Calu3 (cell line): ENCODE measurements around the gene CYP2C18. TPM values are rescaled to one million over a fixed set of nuclear protein-coding genes. Genes with fewer than 3 reads are reported as not detected.

Experiments used
- BruUV-seq: library from RNA; stranded (reverse); fragments of 400-500 nt; replicated peaks from 2 replicates; lab custom pipeline; 2021; lab: Mats Ljungman, UMichigan
- CTCF ChIA-PET: fragments of 300-600 bp; sonication (Branson Sonifier 250); formaldehyde crosslinking; loops from one replicate; lab custom pipeline; 2022; ENCODE audit warnings: antibody characterized with exemption; lab: Charles Lee
- DNase-seq: peaks from one replicate; pipeline ENCODE4 v3.0.0; 2022
- H3K27ac Mint-ChIP-seq: one replicate; pipeline ENCODE4 v1.8.0; 2022; ENCODE audit warnings: mixed read lengths; ENCODE audit not compliant: unreplicated experiment
- H3K27me3 Mint-ChIP-seq: one replicate; pipeline ENCODE4 v1.8.0; 2022; ENCODE audit warnings: mixed read lengths; ENCODE audit not compliant: unreplicated experiment
- H3K36me3 Mint-ChIP-seq: one replicate; pipeline ENCODE4 v1.8.0; 2022; ENCODE audit warnings: mild to moderate bottlenecking, moderate library complexity, mixed read lengths; ENCODE audit not compliant: insufficient read depth, unreplicated experiment
- H3K4me1 Mint-ChIP-seq: one replicate; pipeline ENCODE4 v1.8.0; 2022; ENCODE audit warnings: mild to moderate bottlenecking, low read depth, mixed read lengths; ENCODE audit not compliant: unreplicated experiment
- H3K4me3 Mint-ChIP-seq: one replicate; pipeline ENCODE4 v1.8.0; 2022; ENCODE audit warnings: mild to moderate bottlenecking, low read depth, moderate library complexity, mixed read lengths; ENCODE audit not compliant: unreplicated experiment
- H3K9me3 Mint-ChIP-seq: one replicate; pipeline ENCODE4 v1.8.0; 2022; ENCODE audit warnings: low read depth, mixed read lengths; ENCODE audit not compliant: unreplicated experiment
- CTCF ChIP-seq: fragments of 200-600 bp; IDR thresholded peaks from one replicate; pipeline ENCODE4 v1.8.0; 2022; ENCODE audit warnings: antibody characterized with exemption; ENCODE audit not compliant: unreplicated experiment
- intact Hi-C: fragments of 100-400 bp; cut with micrococcal nuclease; formaldehyde crosslinking; loops from one replicate; pipeline ENCODE4 v1.10.0; 2022; ENCODE audit not compliant: unreplicated experiment
- total RNA-seq: library from RNA; stranded (reverse); gene quantifications from 2 replicates; pipeline ENCODE4 v1.2.3, GENCODE V29; 2022

The CYP2C18 gene
- total RNA-seq, 1 experiment from 2014 or later: 13.0 TPM

DNA sequence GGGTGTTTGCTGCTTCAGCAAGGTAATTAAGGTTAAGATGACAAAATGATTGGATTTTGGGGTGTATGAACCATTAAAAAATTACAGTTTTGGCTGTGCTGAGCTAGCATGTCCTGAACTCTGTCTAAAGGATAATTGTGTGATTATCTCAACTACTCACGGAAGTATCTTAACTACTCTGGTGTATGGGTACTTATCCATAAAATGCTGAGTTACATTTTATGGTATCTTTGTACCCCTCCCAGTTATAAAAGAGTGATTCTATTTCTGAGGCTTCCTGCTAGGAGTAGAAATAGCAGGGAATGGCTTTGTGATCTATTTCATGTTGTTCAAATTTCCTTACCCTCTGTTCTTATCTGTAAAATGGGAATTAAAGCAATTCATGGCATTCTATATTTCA, 22.6 kb downstream of the CYP2C18 start:
- Mint-ChIP-seq H3K4me3 (no peak overlapping the region), H3K9me3 (peaks cover 4% of the 10 kb centered on the region), H3K27ac (no peak overlapping the region), H3K27me3 (no peaks in the 10 kb centered on the region), H3K4me1 (no peaks in the 10 kb centered on the region), H3K36me3 (peaks cover 4% of the 10 kb centered on the region)
- TF ChIP-seq CTCF: no peak
- no TSS peak for BruUV-seq
- CTCF ChIA-PET: no interaction called here
- intact Hi-C loops: no loop called here
- no peak for DNase-seq

DNA sequence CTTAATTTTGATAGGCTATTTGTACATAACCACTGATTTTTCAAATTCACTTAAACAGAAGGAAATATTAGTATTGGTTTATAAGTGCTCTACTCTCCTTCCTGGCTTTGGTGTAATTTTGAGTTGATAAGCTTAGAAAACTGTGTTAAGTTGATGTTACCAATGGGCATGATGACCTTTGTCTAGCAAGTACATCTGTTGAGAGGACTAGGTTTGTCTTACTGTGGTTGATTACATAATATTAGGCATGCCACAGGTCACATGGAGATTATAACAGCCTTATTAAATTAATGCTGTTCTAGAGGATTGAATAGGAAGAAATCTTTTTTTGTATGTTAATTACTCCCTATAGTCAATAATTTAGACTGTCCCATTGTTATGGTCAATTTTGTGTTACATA, 27.0 kb downstream of the CYP2C18 start:
- no peak for TF ChIP-seq CTCF
- CTCF ChIA-PET: no interaction called here
- intact Hi-C loops: no loop called here
- Mint-ChIP-seq H3K36me3 (peaks cover 4% of the 10 kb centered on the region), H3K9me3 (peaks cover 4% of the 10 kb centered on the region), H3K4me1 (no peaks in the 10 kb centered on the region), H3K27me3 (no peaks in the 10 kb centered on the region), H3K27ac (no peak overlapping the region), H3K4me3 (no peak overlapping the region)
- no TSS peak for BruUV-seq
- DNase-seq: no peak

DNA sequence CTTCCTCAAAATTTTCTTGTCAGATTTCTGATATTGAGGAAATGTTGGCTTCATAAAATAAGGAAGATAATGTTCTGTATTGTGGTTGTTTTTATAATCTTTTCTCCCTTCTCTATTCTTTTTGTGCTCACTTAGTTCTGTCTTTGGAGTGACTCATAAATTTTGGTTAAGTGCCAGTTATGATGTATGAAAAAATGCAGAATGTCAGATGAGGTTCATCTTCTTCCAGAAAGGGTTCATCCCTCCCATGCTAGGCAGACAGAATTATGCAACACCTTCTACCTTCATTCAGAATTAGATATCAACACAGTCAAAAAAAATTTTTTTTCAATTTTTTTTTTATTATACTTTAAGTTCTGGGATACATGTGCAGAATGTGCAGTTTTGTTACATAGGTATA, 42.3 kb downstream of the CYP2C18 start:
- H3K27me3 Mint-ChIP-seq: no peaks in the 10 kb centered on the region
- no peak for DNase-seq
- BruUV-seq: no TSS peak
- intact Hi-C loops: no loop called here
- TF ChIP-seq CTCF: no peak
- H3K27ac Mint-ChIP-seq: no peak overlapping the region
- no peaks in the 10 kb centered on the region for H3K4me1 Mint-ChIP-seq
- CTCF ChIA-PET: no interaction called here
- H3K9me3 Mint-ChIP-seq: no peaks in the 10 kb centered on the region
- H3K36me3 Mint-ChIP-seq: no peaks in the 10 kb centered on the region
- no peak overlapping the region for H3K4me3 Mint-ChIP-seq

GRCh38 chr10:94735197-94735596, 51.7 kb downstream of the CYP2C18 start:
- Mint-ChIP-seq H3K36me3 (no peaks in the 10 kb centered on the region), H3K27ac (no peak overlapping the region), H3K27me3 (no peaks in the 10 kb centered on the region), H3K9me3 (no peaks in the 10 kb centered on the region), H3K4me1 (no peaks in the 10 kb centered on the region), H3K4me3 (no peak overlapping the region)
- DNase-seq: no peak
- intact Hi-C loops: no loop called here
- no TSS peak for BruUV-seq
- CTCF ChIA-PET: no interaction called here
- no peak for TF ChIP-seq CTCF
